Gastrocnemius medialis (tissue), 4 donors: ENCODE measurements around the gene HIPK2. TPM values are rescaled to one million over a fixed set of nuclear protein-coding genes. Genes with fewer than 3 reads are reported as not detected.

Experiments
- ATAC-seq, 2 donors: fragments of 150-250 bp; one replicate each; pipeline ENCODE4 v1.9.1; 2016
- DNase-seq, 2 donors: peaks; one replicate each; pipeline ENCODE4 v3.0.0-alpha.2; 2019
- H3K27ac ChIP-seq, 4 donors: fragments of 200-600 bp; sonication (generic); 1 replicate in 1 of 4; 2 replicates in 3 of 4; pipeline ENCODE4 v1.5.1; 2016 to 2018; ENCODE audit warnings: mild to moderate bottlenecking in 2 of 4, moderate library complexity in 1 of 4
- H3K27me3 ChIP-seq, 3 donors: fragments of 200-600 bp; sonication (generic) in 2 of 3; 1 replicate in 1 of 3; 2 replicates in 2 of 3; pipeline versions ENCODE4 v1.5.1 to v1.6.0; 2016 to 2019; ENCODE audit warnings: mild to moderate bottlenecking in 1 of 3, moderate library complexity in 1 of 3
- H3K36me3 ChIP-seq, 2 donors: fragments of 200-600 bp; sonication (generic) in 1 of 2; one replicate each; pipeline ENCODE4 v1.5.1; 2017 to 2018
- H3K4me1 ChIP-seq, 2 donors: fragments of 200-600 bp; sonication (generic) in 1 of 2; one replicate each; pipeline ENCODE4 v1.5.1; 2016 to 2017; ENCODE audit warnings: mild to moderate bottlenecking in 2 of 2
- H3K4me3 ChIP-seq, 4 donors: fragments of 200-600 bp; sonication (generic) in 3 of 4; 1 replicate in 1 of 4; 2 replicates in 3 of 4; pipeline ENCODE4 v1.5.1; 2016 to 2019; ENCODE audit warnings: mild to moderate bottlenecking in 2 of 4
- H3K9me3 ChIP-seq, 3 donors: fragments of 200-600 bp; sonication (generic) in 2 of 3; 1 replicate in 1 of 3; 2 replicates in 2 of 3; pipeline ENCODE4 v1.5.1; 2016 to 2019
- CTCF ChIP-seq, 5 experiments: fragments of 450-650 bp in 3 of 5; fragments of 200-600 bp in 2 of 5; sonication (generic) in 2 of 5; IDR thresholded peaks in 4 of 5; conservative IDR thresholded peaks in 1 of 5; 1 replicate in 4 of 5; 2 replicates in 1 of 5; pipeline ENCODE4 v1.5.1; 2016 to 2019; ENCODE audit warnings: antibody characterized with exemption in 5 of 5, mild to moderate bottlenecking in 3 of 5, moderate library complexity in 3 of 5
- POLR2A ChIP-seq, 2 donors: fragments of 450-650 bp; IDR thresholded peaks; one replicate each; pipeline ENCODE4 v1.6.1; 2017; ENCODE audit warnings: antibody characterized with exemption in 2 of 2, mild to moderate bottlenecking in 2 of 2, moderate library complexity in 2 of 2
- in situ Hi-C, 4 donors: fragments of 200-750 bp; cut with MboI; loops; one replicate each; pipeline versions ENCODE4 v1.15.0 to v1.8.0; 2017; ENCODE audit warnings: low sequenced_read_pairs in 4 of 4
- intact Hi-C: fragments of 100-400 bp; cut with DNase I; formaldehyde crosslinking; loops from one replicate; pipeline ENCODE4 v1.15.1; 2023; ENCODE audit warnings: low total_unique reads
- total RNA-seq, 4 donors: library from RNA; depleted of rRNA; stranded (reverse); fragments of >200 nt; gene quantifications; one replicate each; pipeline versions ENCODE4 v1.1.0 to v1.2.3, GENCODE V29; 2016

Gene HIPK2
- total RNA-seq, 4 donors from 2014 or later, result 30.5 to 77.4 (median 58.9) TPM

GRCh38 chr7:139648941-139649425 is 128.8 kb downstream of the HIPK2 start:
- Histone ChIP-seq H3K27me3 (no peaks in the 10 kb centered on the region), H3K9me3 (no peaks in the 10 kb centered on the region), H3K36me3 (no peaks in the 10 kb centered on the region), H3K4me3 (no peak overlapping the region), H3K27ac (peak overlapping the region; percentile 59 to 78 (median 74)), H3K4me1 (peaks cover 32 to 37% of the 10 kb centered on the region in 2 donors)
- in situ Hi-C loops, result loop anchor here (5.0 to 10.0 kb wide), 5 partner anchors 116 to 356 kb away; partner anchors contain the start of genes TBXAS1 (in 3 of the 4) and HIPK2 (in 1 of the 4)
- TF ChIP-seq POLR2A (IDR thresholded peaks at IDR 0.05) (peak in 1 of 2 donors; percentile 27), CTCF (IDR thresholded peaks at IDR 0.05 in 4 of 5, conservative IDR thresholded peaks at IDR 0.05 in 1 of 5) (no peak)
- DNase-seq (no peak), ATAC-seq (peak; percentile 29 to 40)
- intact Hi-C loops, result loop anchor here (5.0 kb wide), 2 partner anchors 83 to 148 kb away; no protein-coding TSS in a partner anchor

- Histone ChIP-seq H3K36me3 (no peaks in the 10 kb centered on the region), H3K4me1 (peaks cover 32 to 37% of the 10 kb centered on the region in 2 donors), H3K27me3 (no peaks in the 10 kb centered on the region), H3K27ac (peak overlapping the region; percentile 42 to 78 (median 74)), H3K9me3 (no peaks in the 10 kb centered on the region), H3K4me3 (peak overlapping the region in 2 of 4 donors; percentile 6 to 11)
- ATAC-seq, result no peak
- in situ Hi-C loops (loop anchor here (5.0 to 10.0 kb wide), 5 partner anchors 116 to 356 kb away; partner anchors contain the start of genes TBXAS1 (in 3 of the 4) and HIPK2 (in 1 of the 4)), intact Hi-C loops (loop anchor here (5.0 kb wide), 2 partner anchors 84 to 149 kb away; no protein-coding TSS in a partner anchor)
- TF ChIP-seq POLR2A (IDR thresholded peaks at IDR 0.05) (no peak), CTCF (IDR thresholded peaks at IDR 0.05 in 4 of 5, conservative IDR thresholded peaks at IDR 0.05 in 1 of 5) (no peak)
- no peak for DNase-seq
Observed at GRCh38 chr7:139648391-139648861, 129.4 kb downstream of the HIPK2 start.

- Histone ChIP-seq H3K27ac (peak overlapping the region; percentile 42 to 78 (median 74)), H3K4me3 (peak overlapping the region in 1 of 4 donors; percentile 6), H3K36me3 (no peaks in the 10 kb centered on the region), H3K9me3 (no peaks in the 10 kb centered on the region), H3K27me3 (no peaks in the 10 kb centered on the region), H3K4me1 (peaks cover 32 to 37% of the 10 kb centered on the region in 2 donors)
- DNase-seq, result no peak
- intact Hi-C loops, result loop anchor here (5.0 kb wide), 2 partner anchors 84 to 149 kb away; no protein-coding TSS in a partner anchor
- in situ Hi-C loops, result loop anchor here (5.0 to 10.0 kb wide), 5 partner anchors 117 to 357 kb away; partner anchors contain the start of genes TBXAS1 (in 3 of the 4) and HIPK2 (in 1 of the 4)
- ATAC-seq, result no peak
- TF ChIP-seq CTCF (IDR thresholded peaks at IDR 0.05 in 4 of 5, conservative IDR thresholded peaks at IDR 0.05 in 1 of 5), result no peak
- no peak for TF ChIP-seq POLR2A (IDR thresholded peaks at IDR 0.05)
Observed at GRCh38 chr7:139647814-139648390, 129.9 kb downstream of the HIPK2 start.

- Histone ChIP-seq H3K27ac (peak overlapping the region; percentile 42 to 78 (median 74)), H3K4me1 (peaks cover 31 to 33% of the 10 kb centered on the region in 2 donors), H3K36me3 (no peaks in the 10 kb centered on the region), H3K27me3 (no peaks in the 10 kb centered on the region), H3K4me3 (no peak overlapping the region), H3K9me3 (no peaks in the 10 kb centered on the region)
- in situ Hi-C loops, result loop anchor here (5.0 to 10.0 kb wide), 5 partner anchors 118 to 358 kb away; partner anchors contain the start of genes TBXAS1 (in 3 of the 4) and HIPK2 (in 1 of the 4)
- DNase-seq (no peak), ATAC-seq (no peak)
- intact Hi-C loops, result loop anchor here (5.0 kb wide), 2 partner anchors 85 to 150 kb away; no protein-coding TSS in a partner anchor
- TF ChIP-seq CTCF (IDR thresholded peaks at IDR 0.05 in 4 of 5, conservative IDR thresholded peaks at IDR 0.05 in 1 of 5) (no peak), POLR2A (IDR thresholded peaks at IDR 0.05) (no peak)
Observed at GRCh38 chr7:139647085-139647484, 130.7 kb downstream of the HIPK2 start.
